Limb (tissue), 2 donors: ENCODE results near the gene VWC2.

ENCODE experiments used
- DNase-seq, 2 donors: peaks; one replicate each; pipeline ENCODE4 v3.0.0-alpha.2; 2016; ENCODE audit errors: extremely low spot score in 2 of 2

Gene VWC2

DNA sequence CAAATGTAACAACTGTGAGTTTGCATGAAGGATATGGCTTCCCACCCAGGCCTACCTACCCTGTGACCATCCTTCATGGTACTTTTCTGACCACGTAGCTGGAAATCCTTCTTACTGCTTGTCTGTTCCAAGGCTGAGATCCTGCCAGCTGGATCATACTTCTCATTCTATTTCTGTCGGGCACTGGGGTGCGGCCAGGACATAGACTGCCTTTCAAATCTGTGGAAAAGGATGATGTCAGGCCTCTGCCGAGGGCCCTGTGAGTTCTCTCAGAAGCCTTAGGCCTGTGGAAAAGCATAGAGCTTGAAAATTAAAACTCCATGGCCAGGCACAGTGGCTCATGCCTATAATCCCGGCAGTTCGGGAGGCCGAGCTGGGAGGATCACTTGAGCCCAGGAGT lies 10.0 kb downstream of the VWC2 start:
- no peak for DNase-seq

DNA sequence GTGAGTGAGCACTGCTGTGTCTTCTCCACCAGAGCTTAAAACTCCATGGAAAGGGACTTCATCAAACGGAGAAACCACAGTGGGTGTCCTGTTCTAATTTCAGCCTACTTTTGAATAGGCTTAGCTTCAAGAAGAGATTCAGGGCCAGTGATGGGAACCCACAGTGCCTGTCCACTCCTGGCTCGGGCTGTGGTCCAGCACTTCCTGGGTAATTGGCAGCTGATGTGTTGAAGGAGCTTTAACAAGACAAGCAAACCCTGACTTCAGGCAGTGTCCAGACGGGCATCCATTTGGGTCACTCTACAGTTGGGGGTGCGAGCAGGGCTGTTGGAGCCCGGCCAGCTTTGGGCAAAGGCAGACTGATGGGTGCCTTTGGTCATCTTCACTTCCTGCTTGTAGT lies 14.5 kb downstream of the VWC2 start:
- DNase-seq, result no peak

- DNase-seq, result no peak
Observed at GRCh38 chr7:49788455-49789059, 15.1 kb downstream of the VWC2 start.

DNA sequence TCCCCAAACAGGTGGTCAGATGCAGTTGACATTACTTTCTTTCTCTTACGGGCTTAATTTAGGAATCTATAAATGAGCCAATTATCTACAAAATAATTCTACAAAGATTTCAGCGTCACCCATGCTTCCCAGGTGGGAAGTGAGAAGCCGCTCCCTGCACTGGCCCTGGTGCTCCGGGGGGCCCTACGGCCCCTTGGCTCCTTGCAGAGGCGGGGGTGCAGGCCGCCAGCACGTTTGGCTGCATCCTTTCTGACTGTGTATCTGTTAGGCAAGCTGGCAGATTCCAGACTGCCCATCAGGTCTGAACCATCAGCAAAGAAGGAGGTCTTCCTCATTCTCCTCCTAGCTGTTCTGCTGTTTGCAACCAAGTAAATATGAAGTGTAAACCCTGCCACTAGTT lies 16.3 kb downstream of the VWC2 start:
- DNase-seq, result no peak

DNA sequence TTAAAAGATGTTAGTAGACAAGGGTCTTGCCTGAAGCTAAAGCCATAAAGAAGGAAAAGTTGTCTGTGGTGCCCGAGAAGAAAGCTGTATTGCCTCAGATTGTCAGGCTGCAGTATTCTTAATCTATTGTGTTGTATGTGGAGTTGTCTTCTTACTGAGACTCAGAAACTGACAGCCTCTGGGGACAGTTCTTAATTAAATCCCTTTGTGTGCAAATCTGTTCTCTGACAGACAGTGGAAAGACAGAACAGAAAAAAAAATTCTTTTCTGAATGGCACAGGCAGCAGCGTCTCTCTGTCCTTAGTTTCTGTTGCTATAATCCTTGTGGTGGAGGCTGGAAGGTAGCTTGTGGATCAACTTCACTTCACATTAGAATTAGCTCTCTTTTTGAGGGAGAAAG lies 16.8 kb downstream of the VWC2 start:
- DNase-seq, result no peak

DNA sequence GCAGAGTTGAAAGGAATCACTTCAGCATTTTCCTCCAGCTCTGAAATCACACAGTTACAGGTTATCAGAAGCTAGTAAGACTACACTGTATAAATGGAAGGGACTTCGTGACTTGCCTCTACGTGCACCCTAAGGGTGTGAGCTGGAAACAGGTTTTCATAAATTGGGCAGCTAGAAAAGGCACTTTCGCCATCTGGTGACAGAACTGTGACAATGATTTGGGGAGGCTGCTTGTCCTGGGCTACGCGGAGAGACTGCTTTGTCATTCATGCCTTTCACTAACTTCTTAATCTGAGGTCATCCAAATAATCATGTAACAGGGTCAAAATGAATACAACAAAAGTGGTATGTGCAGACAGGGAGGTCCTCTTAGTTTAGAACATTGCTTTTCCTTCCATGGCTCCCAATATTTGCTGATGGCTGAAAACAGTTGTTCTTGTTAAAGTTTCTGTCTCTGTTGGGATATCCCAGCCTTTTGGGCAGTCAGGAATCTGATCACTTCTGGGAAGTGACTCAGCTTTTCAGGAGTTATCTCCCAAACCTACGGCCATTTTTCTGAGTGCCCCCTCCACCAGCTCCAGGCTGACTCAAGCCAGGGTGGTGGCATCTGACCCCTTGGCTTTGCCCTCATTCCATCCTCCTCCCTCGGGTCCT lies 17.8 kb downstream of the VWC2 start:
- no peak for DNase-seq

DNA sequence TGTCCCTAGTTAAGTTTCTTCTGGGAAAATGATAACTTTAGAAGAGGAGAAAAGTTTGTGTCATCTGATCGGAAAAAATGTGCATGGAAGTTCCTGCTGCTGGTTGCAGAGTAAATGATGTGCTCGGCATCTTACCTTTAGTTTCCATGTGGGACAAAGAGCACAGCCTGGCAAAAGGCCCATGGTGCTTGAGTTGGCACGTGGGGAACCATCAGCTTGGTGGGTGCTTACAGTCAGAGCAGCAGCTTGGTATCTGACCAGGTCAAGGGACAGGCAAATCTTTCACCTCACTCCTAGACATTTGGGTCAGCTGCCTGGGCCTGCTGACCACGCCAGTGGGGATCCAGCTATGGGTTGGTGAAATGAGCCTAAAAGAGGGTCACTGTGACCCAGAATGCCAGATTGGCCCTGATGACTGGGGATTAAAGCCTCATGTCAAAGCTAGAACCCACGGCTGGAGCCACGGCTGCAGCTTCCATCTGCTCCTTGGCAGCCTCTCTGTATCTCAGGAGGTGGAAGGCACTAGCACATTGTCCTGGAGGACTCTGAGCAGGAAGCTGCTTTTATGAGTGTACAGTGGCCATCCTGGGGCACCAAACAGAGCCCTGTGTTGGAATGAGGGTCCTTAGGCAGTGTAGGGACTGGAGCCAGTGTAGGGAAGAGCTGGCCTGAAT lies 24.7 kb downstream of the VWC2 start:
- DNase-seq, result no peak

GRCh38 chr7:49800031-49800430 lies 26.6 kb downstream of the VWC2 start:
- no peak for DNase-seq

DNA sequence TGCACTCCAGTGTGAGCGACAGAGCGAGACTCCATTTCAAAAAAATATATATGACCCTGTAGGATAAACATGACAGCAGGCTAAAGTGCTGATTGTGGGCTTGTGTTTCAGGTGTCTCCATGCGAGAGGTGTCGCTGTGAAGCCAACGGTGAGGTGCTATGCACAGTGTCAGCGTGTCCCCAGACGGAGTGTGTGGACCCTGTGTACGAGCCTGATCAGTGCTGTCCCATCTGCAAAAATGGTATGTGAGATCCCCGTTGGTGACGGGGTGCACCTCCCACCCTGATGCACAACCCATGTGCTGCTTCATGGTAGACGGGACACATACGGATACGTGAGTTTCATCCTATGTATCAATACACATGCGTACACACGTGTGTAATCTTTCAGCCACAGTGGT lies 29.2 kb downstream of the VWC2 start:
- DNase-seq, result no peak

GRCh38 chr7:49803812-49804211 lies 30.4 kb downstream of the VWC2 start:
- DNase-seq, result no peak

DNA sequence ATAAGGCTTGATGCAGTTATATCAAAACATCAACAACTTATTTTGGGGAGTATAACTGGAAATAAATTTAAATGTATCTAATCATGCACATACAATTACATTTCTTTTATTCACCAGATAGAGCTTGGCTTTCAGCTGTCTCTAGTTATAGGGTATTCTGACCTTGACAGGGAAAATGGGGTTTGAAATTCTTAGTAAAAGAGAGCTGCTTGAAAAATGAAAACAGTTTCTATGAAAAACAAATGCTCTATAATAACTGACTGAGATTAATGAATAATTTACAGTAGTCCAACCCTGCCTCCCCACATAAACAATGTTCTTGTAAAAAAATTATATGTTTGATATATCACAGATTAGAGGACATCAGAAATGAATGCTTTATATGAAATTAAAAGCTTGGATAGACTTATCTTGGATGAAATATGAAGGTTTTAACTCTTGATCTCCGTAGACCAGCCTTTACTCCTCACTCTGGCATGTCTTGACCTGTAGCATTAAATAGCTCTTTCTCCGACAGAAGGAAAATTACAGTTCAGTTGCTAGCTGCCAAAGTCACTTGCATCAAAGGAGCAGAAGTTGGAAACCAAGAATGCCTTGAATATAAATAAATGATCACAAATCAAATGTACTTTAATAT lies 32.1 kb downstream of the VWC2 start:
- no peak for DNase-seq

GRCh38 chr7:49812534-49812933 lies 39.1 kb downstream of the VWC2 start:
- no peak for DNase-seq

DNA sequence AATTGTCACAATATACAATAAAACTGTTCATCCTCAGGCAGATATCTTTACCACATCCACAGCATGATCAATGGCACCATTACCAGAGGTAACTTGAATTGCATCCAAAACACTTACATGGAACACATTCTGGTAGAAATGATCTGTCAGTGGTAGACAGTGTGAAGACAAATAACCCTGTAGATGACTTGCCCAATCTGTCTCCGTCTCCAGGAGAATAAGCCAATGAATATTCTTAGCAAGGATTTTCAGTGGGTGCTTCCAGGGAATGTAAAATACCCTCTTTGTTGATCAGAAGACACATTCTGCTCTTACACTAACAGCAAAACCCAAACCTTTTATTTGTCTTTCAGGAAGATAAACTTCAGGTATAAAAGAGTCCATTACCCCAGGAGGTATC lies 43.8 kb downstream of the VWC2 start:
- DNase-seq, result no peak

DNA sequence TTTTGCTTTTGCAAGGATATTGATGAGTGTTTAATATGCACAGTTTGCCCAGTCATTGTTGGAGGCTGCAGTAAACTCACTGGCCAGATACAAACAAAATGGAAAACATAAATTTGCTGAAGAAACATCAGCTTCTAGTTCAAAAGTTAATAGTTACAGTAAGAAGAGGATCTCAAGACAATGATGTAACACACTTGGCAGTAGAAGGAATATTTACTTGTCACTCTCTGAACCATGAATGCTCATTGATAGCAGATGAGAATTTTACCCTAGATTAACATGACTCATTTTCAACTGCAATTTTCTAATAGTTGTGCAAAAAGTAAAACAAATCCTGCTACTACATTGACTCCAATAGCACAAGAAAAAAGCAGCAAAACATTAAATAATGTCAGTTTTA lies 47.7 kb downstream of the VWC2 start:
- DNase-seq, result no peak

- DNase-seq, result no peak
Observed at GRCh38 chr7:49822856-49823255, 49.4 kb downstream of the VWC2 start.

- DNase-seq, result no peak
Observed at GRCh38 chr7:49823566-49823965, 50.1 kb downstream of the VWC2 start.

GRCh38 chr7:49839863-49840645 lies 66.6 kb downstream of the VWC2 start:
- DNase-seq, result no peak

GRCh38 chr7:49840751-49841405 lies 67.4 kb downstream of the VWC2 start:
- no peak for DNase-seq

GRCh38 chr7:49845626-49846025 lies 72.2 kb downstream of the VWC2 start:
- DNase-seq, result no peak

GRCh38 chr7:49848211-49848841 lies 74.9 kb downstream of the VWC2 start:
- DNase-seq, result no peak
